PC-3 (cell line): ENCODE measurements around the gene HYDIN.

ENCODE experiments used
- EZH2 ChIP-seq: fragments of 300-600 bp; sonication (generic); IDR thresholded peaks from one replicate; pipeline ENCODE4 v1.6.1; 2017; ENCODE audit warnings: antibody characterized with exemption, mild to moderate bottlenecking, low read length; ENCODE audit not compliant: unreplicated experiment
- TF ChIP-seq, protein P1 (sequence below): fragments of 300-600 bp; sonication (generic); conservative IDR thresholded peaks from 2 replicates; pipeline ENCODE4 v1.5.1; 2017; ENCODE audit warnings: antibody characterized with exemption, low read depth, mild to moderate bottlenecking, low read length

DNA sequence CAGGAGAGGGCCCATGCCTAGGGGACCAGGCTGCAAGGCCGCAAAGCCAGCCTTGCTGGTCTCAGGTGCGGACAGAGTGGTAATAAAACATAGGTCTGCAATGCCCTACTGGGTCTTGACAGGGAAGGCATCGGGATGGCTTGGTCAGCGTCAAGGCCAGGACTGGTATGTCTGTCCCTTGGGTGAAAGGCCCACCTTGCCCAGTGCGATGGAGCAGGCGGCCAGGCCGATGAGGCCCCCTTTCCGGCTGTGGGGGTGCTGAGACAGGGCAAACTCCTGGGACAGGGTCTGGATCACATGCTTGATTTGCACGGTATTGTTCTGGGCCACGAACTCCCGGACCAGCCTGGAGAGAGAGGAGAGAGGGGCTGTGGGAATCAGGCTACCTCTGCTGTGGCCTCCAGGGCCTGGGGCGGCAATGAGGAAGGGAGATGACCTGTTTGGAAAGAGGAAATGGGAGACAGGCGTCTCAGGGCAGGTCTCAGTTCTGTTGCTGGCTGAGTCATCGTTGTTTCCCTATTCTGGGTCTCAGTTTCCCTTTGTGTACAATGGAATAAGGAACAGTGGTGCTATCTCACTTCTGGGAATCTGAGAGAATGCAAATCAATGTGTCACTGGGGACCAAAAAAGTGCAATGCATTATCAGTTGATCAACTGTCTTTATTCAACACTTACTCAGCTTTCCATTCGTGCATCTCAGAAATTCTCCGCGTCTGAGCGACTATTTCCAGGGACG, 444.3 kb downstream of the HYDIN start:
- TF ChIP-seq, protein P1, sequence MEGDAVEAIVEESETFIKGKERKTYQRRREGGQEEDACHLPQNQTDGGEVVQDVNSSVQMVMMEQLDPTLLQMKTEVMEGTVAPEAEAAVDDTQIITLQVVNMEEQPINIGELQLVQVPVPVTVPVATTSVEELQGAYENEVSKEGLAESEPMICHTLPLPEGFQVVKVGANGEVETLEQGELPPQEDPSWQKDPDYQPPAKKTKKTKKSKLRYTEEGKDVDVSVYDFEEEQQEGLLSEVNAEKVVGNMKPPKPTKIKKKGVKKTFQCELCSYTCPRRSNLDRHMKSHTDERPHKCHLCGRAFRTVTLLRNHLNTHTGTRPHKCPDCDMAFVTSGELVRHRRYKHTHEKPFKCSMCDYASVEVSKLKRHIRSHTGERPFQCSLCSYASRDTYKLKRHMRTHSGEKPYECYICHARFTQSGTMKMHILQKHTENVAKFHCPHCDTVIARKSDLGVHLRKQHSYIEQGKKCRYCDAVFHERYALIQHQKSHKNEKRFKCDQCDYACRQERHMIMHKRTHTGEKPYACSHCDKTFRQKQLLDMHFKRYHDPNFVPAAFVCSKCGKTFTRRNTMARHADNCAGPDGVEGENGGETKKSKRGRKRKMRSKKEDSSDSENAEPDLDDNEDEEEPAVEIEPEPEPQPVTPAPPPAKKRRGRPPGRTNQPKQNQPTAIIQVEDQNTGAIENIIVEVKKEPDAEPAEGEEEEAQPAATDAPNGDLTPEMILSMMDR = no peak
- no peak for TF ChIP-seq EZH2
